Measurements from ENCODE around the gene HOXA7. TPM values are rescaled to one million over a fixed set of nuclear protein-coding genes. Genes with fewer than 3 reads are reported as not detected.
A peak's percentile ranks its signal among the peaks of the same experiment; 100 is the strongest.

HOXA7 gene
- total RNA-seq, 1 donor from 2014 or later = 1.4 TPM

- no peak for DNase-seq
Measured at GRCh38 chr7:27193335-27194001, 37.0 kb upstream of the HOXA7 start.

GRCh38 chr7:27192546-27193334 lies 36.3 kb upstream of the HOXA7 start:
- no peak for DNase-seq

GRCh38 chr7:27191833-27192545 lies 35.5 kb upstream of the HOXA7 start:
- no peak for DNase-seq

- no peak for DNase-seq
Measured at GRCh38 chr7:27191161-27191731, 34.8 kb upstream of the HOXA7 start.

- DNase-seq = no peak
Measured at GRCh38 chr7:27189997-27190748, 33.7 kb upstream of the HOXA7 start.

GRCh38 chr7:27189295-27189996 lies 33.0 kb upstream of the HOXA7 start:
- DNase-seq = peak; percentile 49

- peak; percentile 49 for DNase-seq
Measured at GRCh38 chr7:27188386-27189294, 32.2 kb upstream of the HOXA7 start.

- no peak for DNase-seq
Measured at GRCh38 chr7:27187475-27188385, 31.3 kb upstream of the HOXA7 start.

- no peak for DNase-seq
Measured at GRCh38 chr7:27186668-27187474, 30.4 kb upstream of the HOXA7 start.

- no peak for DNase-seq
Measured at GRCh38 chr7:27185854-27186667, 29.6 kb upstream of the HOXA7 start.

GRCh38 chr7:27185013-27185853 lies 28.8 kb upstream of the HOXA7 start, which contains the start of gene HOXA11:
HOXA11 (minus strand) TSS chr7:27185232; CDS start chr7:27185144, 88 bp downstream.
- peak; percentile 61 for DNase-seq

- DNase-seq = peak; percentile 63
Measured at GRCh38 chr7:27184337-27185012, 28.0 kb upstream of the HOXA7 start.

- peak; percentile 58 for DNase-seq
Measured at GRCh38 chr7:27183682-27184336, 27.3 kb upstream of the HOXA7 start.

- no peak for DNase-seq
Measured at GRCh38 chr7:27182861-27183681, 26.6 kb upstream of the HOXA7 start.
